HG03378 (cell line): ENCODE results near the gene GPR4.

Experiments
- ATAC-seq: cut with Tn5 transposase; IDR thresholded peaks from one replicate; pipeline ENCODE4 v1.9.1; 2021; ENCODE audit warnings: mild to moderate bottlenecking, moderate library complexity; ENCODE audit not compliant: unreplicated experiment

GPR4 gene

DNA sequence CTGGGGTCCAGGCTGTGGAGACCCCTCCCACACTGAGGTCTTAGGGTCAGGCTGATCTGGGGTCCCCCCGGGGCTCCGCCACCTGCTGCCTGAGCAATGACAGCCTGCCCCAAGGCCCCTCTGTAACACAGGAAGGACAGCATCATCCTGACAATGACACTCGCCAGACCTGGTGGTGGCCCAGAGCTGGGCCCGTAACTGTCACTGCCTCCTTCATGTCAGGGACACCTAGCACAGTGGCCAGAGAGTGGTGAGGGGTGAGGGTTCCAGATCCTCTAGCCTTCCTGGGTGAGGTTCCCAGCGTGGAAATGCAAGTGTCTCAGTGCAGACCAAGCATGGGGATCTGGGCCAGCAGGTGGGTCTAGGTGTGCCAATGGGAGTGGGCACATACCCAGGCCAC is 45.2 kb downstream of the GPR4 start:
- ATAC-seq: no peak

DNA sequence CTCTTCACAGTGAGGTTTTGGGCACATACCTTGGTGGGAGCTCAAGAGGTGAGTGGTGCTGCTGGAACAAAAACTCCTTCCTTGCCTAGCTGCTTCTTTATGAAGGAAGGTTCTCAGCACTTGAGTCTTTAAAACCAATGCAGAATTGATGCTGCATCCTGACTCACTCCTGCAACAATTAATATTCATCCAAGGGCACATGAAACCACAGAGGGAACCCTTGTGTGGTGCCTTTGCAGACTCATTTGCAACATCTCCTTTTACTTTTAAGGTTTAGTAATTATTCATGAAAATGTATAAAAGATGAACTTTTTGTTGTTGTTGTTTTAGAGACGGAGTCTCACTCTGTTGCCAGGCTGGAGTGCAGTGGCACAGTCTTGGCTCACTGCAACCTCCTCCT is 47.5 kb downstream of the GPR4 start:
- no peak for ATAC-seq

GRCh38 chr19:45553464-45553863 is 48.5 kb downstream of the GPR4 start:
- no peak for ATAC-seq

GRCh38 chr19:45547965-45548609 is 53.9 kb downstream of the GPR4 start:
- no peak for ATAC-seq

DNA sequence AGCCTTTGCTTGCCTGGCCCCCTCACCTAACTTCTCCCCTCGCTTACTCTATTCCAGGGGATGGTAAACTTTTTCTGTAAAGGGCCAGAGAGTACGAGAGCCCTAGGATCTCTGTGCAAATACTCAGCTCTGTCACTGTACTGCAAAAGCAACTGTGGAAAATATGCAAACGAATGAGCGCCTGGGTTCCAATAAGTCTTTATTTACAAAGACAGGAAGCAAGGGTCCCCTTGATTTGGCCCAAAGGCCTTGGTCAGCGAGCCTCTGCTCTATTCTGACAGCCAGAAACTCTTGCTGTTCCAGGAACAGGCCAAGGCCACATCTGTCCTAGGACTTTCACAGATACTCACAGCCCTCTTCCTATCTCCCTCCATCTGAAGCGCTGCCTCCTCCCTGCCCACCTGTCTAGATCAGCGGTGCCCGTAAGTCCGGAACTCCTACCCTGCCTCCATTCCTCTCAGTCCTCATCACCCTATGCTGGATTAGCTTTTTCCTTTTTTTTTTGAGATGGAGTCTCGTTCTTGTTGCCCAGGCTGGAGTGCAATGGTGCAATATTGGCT is 54.7 kb downstream of the GPR4 start:
- no peak for ATAC-seq

DNA sequence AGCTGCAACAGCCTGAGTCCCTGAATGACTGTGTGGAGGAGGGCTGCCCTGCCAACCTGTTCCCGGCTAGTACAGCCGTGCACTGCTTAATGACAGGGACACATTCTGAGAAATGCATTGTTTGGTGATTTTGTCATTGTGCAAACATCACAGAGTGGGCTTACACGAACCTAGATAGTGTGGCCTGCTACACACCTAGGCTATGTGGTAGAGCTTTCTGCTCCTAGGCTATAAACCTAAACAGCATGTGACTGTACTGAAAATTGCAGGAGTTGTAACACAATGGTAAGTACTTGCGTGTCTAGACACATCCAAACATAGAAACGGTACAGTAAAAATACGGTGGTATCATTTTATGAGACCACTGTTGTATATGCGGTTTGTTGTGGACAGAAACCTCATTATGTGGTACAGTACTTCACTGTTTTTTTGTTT is 59.8 kb downstream of the GPR4 start:
- no peak for ATAC-seq
